A172 (cell line): ENCODE measurements around the gene ADNP. TPM values are rescaled to one million over a fixed set of nuclear protein-coding genes. Genes with fewer than 3 reads are reported as not detected.
A peak's percentile ranks its signal among the peaks of the same experiment; 100 is the strongest.

Experiments used
- DNase-seq: peaks from one replicate; pipeline ENCODE4 v3.0.0-alpha.2; 2015; ENCODE audit warnings: low spot score
- total RNA-seq: library from RNA; depleted of rRNA; stranded (reverse); fragments of >200 nt; shearing (Covaris generic); gene quantifications from 2 replicates; pipeline ENCODE4 v1.2.3, GENCODE V29; 2014

ADNP gene
- total RNA-seq, 1 experiment from 2014 or later: 23.2 TPM

GRCh38 chr20:50874111-50874757 is 57.0 kb downstream of the ADNP start:
- no peak for DNase-seq

GRCh38 chr20:50873585-50873984 is 57.7 kb downstream of the ADNP start:
- no peak for DNase-seq

- no peak for DNase-seq
Observed at GRCh38 chr20:50872560-50873425, 58.4 kb downstream of the ADNP start.

- DNase-seq: no peak
Observed at GRCh38 chr20:50870561-50871161, 60.6 kb downstream of the ADNP start.

GRCh38 chr20:50868509-50869495 is 62.4 kb downstream of the ADNP start:
- peak; percentile 41 for DNase-seq

GRCh38 chr20:50867805-50868204 is 63.4 kb downstream of the ADNP start:
- DNase-seq: no peak

- no peak for DNase-seq
Observed at GRCh38 chr20:50866831-50867230, 64.4 kb downstream of the ADNP start.

GRCh38 chr20:50866036-50866685 is 65.1 kb downstream of the ADNP start:
- DNase-seq: no peak

- no peak for DNase-seq
Observed at GRCh38 chr20:50865591-50865990, 65.6 kb downstream of the ADNP start.

GRCh38 chr20:50865114-50865513 is 66.1 kb downstream of the ADNP start:
- DNase-seq: no peak

- DNase-seq: no peak
Observed at GRCh38 chr20:50862546-50862945, 68.7 kb downstream of the ADNP start.

GRCh38 chr20:50861012-50861411 is 70.2 kb downstream of the ADNP start:
- no peak for DNase-seq

- no peak for DNase-seq
Observed at GRCh38 chr20:50859161-50859560, 72.1 kb downstream of the ADNP start.

GRCh38 chr20:50858525-50858924 is 72.7 kb downstream of the ADNP start:
- DNase-seq: no peak

GRCh38 chr20:50857348-50857747 is 73.9 kb downstream of the ADNP start:
- no peak for DNase-seq

- DNase-seq: no peak
Observed at GRCh38 chr20:50856475-50857041, 74.7 kb downstream of the ADNP start.

GRCh38 chr20:50855498-50856474 is 75.5 kb downstream of the ADNP start:
- peak; percentile 65 for DNase-seq

GRCh38 chr20:50854506-50855249 is 76.6 kb downstream of the ADNP start:
- DNase-seq: no peak

GRCh38 chr20:50852085-50852484 is 79.2 kb downstream of the ADNP start:
- no peak for DNase-seq
